Activated CD8-positive, alpha-beta memory T cell treated with anti-CD3 and anti-CD28 coated beads for 48 hours (primary cell): Measurements from ENCODE around the gene ERO1B.

ENCODE experiments used
- DNase-seq, 3 experiments: peaks; one replicate each; pipeline ENCODE4 v3.0.0-alpha.2; 2020; ENCODE audit warnings: low read depth in 2 of 3, low spot score in 2 of 3

ERO1B gene

DNA sequence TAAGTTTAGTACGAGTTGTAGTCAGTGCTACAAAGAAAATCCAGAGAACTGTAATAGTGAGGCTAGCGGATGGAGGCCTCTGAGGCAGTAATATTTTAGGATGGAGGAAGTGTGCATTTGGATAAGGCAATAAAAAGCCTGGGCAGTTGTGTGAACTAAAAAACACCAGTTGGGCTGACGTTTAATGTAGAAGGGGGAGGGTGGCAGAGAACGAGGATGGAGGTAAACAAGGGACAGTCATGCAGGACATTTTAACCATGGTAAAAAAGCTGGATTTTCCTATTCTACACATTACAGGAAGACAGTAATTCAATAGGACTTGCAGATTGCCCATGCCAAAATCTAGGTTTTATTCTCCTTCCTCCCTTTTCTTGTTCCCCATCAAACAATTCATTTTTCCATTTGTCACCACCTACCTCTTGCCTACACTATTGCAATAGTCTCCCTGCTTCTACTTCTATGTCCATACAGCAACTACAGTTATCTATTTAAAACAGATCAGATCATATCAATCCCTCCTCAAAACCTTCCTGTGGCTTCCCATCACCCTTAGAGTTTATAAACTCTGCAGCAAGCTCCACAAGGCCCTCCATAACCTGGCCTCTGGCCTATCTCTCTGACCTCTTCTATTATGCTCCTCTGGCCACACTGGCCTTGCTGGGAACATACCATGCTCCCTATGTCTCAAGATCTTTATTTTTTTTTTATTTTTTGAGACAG is 27.7 kb downstream of the ERO1B start:
- no peak for DNase-seq

DNA sequence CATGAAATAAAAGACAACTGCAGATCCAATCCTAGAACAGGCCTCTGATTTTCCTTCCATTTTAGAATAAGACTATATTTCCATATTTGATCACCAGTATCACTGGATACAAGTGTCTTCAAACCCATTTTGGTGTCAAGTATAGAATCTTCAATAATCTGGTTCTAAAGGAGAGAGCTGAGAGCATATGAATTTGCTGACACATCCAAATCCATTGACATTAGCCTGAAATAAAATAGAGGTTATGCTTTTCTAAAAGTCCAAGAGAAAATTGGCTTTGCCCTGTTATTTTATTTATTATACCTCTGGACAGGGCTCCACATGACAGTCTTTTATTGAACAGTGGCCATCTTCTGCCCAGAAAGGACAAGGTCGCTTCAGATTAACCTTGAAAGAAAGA is 28.6 kb downstream of the ERO1B start:
- no peak for DNase-seq

GRCh38 chr1:236251587-236251986 is 30.2 kb downstream of the ERO1B start:
- DNase-seq = no peak

- DNase-seq = no peak
Measured at GRCh38 chr1:236247286-236247685, 34.5 kb downstream of the ERO1B start.

GRCh38 chr1:236242568-236242967 is 39.2 kb downstream of the ERO1B start:
- DNase-seq = no peak

GRCh38 chr1:236240675-236241074 is 41.1 kb downstream of the ERO1B start:
- no peak for DNase-seq

DNA sequence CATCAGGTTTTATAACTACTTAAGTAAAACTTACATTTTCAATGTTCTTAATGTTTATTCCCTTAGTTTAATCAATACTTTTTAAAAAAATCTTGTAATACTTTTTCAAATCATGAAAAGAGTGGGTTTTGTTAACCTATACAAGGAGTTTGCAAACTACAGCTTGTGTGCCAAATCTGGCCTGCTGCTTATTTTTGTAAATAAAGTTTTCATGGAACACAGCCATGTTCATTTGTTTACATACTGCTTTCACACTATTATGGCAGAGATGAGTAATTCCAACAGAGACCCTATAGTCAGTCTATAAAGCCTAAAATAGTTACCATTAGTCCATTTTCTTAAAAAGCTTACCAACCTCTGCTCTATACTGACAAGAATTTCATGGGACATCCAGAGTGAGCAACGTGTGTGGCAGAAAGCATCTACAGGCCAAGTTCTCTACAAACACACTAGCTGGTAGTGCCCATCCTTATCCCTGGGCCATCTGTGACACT is 42.6 kb downstream of the ERO1B start:
- DNase-seq = no peak

DNA sequence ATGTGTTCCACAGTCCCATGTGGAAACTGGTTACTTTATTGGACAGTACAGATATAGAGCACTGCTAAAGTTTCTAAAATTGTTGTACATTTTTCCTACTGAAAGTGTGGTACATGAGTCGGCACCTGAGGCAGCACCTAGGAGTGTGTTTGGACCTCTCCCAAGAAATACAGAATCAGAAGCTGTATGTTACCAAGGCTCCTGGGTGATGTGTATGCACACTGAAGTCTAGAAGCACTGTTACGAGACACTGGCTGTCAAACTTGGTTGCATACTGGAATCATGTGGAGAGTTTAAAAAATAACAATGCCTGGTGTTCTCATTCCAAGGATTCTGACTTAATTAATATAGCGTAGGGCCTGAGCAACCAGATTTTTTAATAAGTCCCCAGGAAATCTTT is 46.6 kb downstream of the ERO1B start:
- DNase-seq = no peak

DNA sequence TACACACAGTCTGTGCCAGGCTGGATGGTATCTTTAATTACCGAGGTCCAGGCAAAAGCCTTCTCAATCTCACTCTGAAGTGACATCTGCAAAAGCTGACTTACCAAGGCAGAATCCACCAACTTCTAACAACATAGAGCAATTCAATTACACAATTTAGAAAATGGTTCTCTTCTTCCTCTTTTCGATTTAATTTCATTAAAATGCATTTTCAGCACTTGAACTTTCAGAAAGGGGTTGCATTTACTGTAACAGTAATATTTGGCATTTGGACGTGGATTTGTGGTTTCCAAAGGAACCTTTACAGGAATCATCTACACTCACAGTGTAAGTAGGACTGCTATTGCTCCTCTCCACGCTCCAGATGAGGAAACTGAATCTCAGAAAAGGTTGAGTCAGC is 53.3 kb downstream of the ERO1B start:
- DNase-seq = no peak

DNA sequence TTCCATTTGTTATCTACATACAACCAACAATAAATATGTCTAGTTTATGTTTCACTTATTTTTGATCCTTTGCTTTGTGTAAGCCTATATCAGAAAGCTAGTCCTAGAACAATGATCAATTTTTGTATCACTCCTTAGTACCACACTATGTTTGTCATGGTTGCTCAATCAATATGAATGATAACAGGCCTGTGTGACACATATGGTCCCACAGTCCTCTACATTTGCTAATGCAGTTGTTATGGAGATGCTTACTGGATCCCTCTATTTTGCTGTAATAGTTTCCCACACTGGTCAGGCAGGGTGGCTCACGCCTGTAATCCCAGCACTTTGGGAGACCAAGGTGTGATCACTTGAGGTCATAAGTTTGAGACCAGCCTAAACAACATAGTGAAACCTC is 59.1 kb downstream of the ERO1B start:
- DNase-seq = no peak

DNA sequence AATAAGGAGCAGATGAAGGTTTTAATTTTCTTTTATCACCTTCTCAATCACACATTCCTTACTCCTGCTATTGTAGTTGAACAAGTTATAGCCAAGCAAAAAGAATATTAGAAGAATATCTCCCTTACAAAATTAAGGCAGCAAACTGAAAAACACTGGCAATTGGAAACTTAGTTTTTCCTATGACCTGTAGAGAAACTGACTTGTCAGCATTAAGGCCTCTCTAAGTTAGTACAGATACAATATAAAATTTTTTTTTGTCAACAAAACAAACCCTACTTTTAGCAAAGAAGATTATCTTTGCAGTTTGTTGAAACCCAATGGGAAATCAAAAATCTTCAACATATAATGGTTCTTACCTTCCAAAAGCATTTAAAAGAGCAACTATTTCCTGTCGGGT is 61.3 kb downstream of the ERO1B start:
- no peak for DNase-seq

GRCh38 chr1:236214761-236215160 is 67.0 kb downstream of the ERO1B start:
- DNase-seq = no peak

DNA sequence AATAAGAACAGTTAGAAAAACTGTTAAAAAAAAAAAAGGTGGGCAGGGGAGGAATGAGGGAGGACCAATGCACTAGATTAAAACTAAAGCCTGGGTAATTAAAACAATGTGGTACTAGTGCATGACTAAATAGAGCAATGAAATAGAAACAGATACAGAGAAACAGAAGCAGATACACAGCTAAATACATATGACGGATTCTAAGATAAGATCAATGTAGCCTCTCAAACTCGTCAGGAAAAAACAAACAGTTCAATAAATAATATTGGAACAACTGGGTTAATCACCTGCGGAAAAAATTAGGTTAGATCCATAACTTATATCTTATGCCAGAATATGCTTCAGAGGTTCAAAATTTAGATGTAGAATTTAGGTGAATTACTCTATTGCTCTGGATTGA is 68.2 kb downstream of the ERO1B start:
- no peak for DNase-seq

DNA sequence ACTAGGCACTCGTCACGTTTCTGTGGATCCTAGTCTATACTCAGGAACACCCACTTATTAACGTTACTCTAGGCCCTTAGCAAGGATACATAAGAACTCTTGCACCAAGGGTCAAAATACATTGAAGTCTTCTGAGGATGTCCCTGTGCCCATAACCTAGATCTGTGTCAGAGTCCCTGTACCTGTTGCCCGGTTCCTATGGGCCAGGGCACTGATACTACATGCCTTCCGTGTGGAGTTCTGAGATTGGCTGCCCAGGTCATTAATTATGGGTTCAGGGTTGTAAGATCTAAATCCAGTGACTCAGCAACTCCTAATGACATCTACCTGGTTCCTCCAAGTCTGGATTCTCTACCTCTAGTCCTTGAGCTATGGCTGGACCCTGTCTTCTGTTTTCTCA is 69.9 kb downstream of the ERO1B start:
- DNase-seq = no peak

DNA sequence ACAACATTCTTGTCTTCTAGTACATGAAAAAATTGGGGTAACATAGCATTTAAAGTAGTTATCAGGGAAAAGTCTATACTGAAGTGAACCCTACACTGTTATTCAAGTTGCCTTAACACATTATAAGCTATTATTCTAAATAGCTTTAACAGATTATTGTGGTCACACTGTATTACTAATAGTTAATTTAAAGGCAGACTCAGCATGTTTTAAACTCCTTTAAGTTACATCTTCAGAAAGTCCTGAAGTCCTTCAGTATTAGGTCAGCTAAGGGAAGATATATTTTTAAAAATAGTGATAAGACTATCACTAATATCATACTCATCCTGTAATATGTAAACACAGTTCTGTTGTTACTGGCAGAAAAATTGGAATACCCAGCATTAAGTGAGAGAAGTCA is 72.0 kb downstream of the ERO1B start:
- no peak for DNase-seq

DNA sequence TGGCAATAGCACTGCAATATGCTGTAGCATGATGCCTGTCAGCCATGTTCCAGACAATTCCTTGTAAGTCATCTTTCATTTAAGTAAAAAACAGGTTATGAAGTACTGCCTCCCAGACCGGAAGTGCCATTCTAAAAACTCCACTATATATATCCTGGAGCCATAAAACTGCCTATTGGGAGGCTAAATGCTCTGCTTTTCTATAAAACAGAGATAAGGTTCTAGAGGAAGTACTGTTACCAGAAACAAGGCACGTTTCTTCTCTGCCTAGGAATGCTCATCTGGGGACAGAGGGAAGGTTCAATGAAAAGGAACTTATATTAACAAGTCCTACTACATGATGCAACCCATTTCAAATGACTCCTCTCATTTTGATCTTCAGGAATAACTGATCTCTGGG is 72.6 kb downstream of the ERO1B start:
- DNase-seq = no peak

- no peak for DNase-seq
Measured at GRCh38 chr1:236207569-236207968, 74.2 kb downstream of the ERO1B start.

DNA sequence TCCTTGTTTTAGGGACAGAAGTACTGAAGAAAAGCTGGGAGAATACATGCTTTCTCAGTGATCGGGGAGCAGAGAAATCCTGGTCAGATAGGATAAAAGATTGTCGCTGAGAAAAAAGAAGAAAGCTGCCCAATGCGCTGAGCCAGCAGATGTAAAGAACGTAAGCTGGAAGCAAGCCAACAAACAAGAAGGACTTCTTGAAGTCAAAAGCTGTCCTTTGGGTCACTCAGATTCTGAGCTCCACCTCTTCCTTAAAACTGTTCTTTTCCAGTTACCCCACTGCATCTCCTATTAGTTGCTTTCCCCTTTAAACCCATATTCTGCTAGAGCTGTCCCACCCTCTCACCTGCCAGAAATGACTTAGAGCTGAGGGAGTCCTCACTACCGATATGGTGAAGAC is 74.6 kb downstream of the ERO1B start:
- DNase-seq = no peak

DNA sequence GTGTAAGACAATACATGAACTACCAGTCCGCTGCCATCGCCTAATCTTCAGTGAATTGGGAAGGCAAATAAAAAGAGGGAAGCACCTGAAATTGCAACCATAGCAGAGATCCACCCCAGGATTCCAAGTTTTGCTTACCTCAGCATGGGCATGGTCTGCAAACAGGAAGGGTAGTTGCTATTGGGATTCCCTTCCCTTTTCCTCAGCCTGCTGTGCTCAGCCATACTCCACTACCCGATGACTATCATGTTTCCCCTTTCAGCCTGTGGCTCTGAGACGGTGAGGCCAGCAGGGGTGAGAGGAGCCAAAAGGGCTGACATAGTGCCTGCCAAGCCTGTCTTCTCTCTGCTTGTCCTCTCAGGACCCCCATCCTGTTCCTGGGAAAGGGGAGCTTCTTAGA is 75.2 kb downstream of the ERO1B start:
- no peak for DNase-seq

DNA sequence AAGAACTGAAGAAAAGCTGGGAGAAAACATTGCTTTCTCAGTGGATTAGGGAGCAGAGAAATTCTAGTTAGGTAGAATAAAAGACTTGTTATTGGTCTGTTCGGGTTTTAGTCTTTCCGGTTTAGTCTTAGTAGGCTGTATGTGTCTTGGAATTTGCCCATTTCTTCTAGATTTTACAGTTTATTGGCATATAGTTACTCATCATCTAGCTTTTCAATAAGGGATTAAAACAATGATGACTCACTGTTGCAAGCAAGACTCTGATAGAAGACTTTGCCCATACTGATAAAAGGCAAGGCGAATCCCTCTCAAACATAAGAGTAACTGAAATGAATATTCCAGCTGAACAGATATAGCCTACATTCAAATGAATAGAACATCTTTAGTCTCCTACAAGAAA is 77.1 kb downstream of the ERO1B start:
- DNase-seq = no peak

GRCh38 chr1:236204039-236204438 is 77.7 kb downstream of the ERO1B start:
- DNase-seq = no peak

DNA sequence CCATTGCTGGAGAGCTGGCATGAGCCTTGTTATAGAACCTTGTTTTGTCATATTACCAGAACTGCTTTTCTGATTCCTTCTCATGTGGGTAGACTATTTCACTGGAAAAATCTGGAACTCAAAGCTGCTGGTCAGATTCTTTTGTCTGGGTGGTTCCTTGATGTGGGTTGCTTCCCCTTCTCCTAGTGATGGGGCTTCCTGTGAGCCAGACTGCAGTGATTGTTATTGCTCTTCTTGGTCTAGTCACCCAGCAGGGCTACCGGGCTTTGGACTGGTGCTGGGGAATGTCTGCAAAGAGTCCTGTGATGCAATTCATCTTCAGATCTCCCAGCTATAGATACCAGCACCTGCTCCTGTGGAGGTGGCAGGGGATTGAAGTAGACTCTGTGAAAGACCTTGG is 80.0 kb downstream of the ERO1B start:
- no peak for DNase-seq

DNA sequence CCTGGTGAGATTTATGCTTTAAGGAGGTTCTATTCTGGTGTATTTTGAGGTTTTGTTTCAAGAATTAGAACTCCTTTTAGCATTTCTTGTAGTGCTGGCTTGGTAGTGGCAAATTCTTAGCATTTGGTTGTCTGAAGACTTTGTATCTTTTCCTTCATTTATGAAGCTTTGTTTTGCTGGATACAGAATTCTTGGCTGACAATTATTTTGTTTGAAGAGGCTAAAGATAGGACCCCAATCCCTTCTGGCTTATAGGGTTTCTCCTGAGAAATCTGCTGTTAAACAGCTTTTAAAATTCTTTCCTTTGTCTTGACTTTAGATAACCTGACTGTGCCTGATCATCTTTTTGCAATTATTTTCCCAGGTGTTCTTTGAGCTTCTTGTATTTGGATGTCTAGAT is 80.8 kb downstream of the ERO1B start:
- DNase-seq = no peak

- DNase-seq = no peak
Measured at GRCh38 chr1:236193184-236193583, 88.6 kb downstream of the ERO1B start.
